CD4-positive, alpha-beta T cell treated with Interleukin-6 at 100 ng/mL for 8 hours (primary cell): Measurements from ENCODE around the gene RPS6KA2.

Experiments used
- DNase-seq: peaks from one replicate; pipeline ENCODE4 v3.0.0-alpha.2; 2020; ENCODE audit warnings: mixed read lengths, low spot score

The RPS6KA2 gene

DNA sequence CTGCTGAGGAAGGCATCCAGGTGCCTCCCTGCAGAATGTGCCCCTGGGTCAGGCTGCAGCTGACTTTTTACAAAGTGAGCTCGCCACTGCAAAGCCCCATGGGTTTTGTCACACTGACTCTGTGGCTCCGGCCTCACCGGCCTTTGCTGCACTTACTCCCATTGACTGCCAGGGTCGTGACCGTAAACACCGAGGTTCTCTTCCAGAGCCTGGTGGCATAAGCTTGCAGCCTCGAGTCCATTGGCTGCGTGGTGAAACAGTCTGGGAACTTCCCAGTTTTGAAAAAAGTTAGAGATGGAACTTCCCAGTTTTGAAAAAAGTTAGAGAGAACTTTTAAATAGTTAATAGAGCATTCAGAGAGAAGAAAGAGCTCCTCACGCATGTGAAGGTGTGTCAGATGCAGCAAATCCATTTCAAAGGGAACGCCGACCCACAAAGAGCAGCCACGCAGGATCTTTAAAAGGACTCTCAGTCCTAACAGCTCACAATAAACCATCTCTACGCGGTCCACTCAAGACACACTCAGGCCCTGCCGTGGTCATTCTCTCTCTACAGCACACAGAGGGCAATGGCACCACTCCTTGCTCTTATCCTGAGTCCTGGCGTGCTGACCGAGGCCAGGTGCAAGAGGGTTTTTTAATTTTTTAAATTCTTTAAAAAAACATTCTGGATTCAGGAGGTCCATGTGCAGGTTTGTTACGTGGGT lies 53.4 kb downstream of the RPS6KA2 start:
- DNase-seq = no peak

- no peak for DNase-seq
Measured at GRCh38 chr6:166572370-166573261, 54.4 kb downstream of the RPS6KA2 start.

DNA sequence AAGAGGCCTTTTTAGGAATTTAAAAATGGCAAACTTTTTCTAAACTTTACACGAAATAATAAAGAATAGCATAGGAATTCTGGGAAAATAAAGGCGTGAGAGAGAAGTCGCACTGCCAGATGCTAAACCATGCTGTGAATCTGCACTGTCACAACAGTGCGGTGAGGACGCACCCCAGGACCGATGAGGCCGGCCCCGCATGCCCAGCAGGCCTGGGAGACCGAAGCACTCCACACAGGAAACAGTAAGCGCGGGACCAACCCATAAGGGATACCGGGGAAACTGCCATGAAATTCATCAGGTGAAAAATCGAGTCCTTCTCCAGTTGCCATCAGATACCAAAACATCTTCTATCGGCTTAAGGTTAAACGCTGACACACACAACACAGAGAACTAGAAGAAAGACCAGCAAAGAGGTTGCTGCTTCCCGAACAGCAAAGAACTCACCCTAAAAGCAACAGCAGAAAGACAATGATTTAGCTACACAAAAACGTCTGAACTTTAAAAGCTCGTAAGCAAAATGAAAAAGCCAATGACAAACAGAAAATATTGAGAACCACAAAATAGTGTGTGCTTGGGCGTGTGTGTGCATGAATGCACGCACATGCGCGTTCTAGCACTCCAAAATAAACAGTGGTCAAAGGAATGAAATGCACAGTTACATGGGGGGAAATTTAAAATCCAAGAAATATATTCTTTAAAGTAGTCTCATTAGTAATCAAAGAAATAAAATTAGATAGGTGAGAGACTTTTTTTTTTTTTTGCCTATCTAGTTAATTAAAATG lies 55.9 kb downstream of the RPS6KA2 start:
- no peak for DNase-seq

GRCh38 chr6:166569206-166569605 lies 57.8 kb downstream of the RPS6KA2 start:
- DNase-seq = no peak

DNA sequence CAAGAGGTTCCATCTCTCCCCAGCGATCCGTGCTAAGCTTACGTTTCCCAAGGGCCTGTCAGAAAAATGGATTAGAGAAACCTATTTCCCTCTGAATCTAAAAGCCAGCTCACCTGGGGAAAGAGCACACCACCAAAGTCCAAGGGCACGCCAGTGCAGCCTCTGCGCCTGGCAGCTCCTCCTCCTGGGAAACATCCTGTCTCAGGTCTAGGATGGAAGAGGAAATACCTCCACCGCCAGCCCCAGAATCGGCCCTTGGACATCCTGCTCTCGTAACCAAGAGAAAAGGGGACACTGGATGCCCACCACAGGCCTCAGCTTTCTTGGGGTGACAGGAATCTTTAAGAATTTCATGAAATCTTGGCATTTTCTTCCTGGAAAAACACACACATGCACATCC lies 59.2 kb downstream of the RPS6KA2 start:
- DNase-seq = no peak

GRCh38 chr6:166567107-166567506 lies 59.9 kb downstream of the RPS6KA2 start:
- no peak for DNase-seq

DNA sequence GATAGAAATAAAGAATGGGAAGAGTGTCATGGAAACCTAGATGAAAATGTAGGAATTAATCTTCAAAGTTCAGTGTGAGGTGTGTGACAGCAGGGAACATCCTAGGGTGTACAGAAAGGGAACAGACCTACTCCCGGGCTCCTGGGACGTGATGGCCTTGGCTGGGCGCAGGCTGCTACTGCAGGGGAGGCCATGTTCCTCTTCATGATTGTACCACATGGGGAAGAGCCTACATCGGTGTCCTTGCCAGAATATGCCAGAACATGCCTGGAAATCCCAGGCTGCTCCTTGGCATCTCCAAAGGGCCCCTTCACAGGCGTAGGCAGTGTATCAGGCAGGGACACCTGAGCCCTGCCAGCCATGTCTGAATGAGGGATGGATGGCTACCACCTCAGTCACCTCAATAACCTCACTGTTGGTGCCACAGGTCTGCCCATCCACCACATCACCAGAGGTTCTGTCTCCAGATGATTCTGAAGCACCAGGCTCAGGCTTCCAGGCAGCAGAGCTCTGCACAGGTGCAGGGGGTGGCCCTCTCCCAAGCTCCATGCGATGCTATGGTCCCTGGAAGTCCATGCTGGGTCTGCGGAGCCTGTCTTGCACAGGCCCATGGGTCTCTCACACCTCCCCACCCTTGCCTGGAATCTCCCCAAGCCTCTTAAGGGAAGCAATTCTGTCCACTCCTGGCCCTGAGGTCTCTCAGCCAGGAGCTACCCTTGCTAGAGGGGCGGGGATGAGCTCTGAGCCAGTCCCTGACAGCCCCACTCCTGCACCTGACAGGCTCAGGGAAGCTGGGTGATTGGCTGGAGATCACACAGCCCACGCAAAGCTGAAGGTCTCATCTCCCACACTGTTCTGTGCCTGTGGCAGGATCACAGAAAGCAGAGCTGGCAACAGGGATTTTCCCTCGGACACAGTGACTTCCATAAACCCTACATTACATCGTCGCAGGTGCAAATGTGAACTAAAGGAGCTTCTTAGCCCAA lies 60.7 kb downstream of the RPS6KA2 start:
- DNase-seq = no peak

DNA sequence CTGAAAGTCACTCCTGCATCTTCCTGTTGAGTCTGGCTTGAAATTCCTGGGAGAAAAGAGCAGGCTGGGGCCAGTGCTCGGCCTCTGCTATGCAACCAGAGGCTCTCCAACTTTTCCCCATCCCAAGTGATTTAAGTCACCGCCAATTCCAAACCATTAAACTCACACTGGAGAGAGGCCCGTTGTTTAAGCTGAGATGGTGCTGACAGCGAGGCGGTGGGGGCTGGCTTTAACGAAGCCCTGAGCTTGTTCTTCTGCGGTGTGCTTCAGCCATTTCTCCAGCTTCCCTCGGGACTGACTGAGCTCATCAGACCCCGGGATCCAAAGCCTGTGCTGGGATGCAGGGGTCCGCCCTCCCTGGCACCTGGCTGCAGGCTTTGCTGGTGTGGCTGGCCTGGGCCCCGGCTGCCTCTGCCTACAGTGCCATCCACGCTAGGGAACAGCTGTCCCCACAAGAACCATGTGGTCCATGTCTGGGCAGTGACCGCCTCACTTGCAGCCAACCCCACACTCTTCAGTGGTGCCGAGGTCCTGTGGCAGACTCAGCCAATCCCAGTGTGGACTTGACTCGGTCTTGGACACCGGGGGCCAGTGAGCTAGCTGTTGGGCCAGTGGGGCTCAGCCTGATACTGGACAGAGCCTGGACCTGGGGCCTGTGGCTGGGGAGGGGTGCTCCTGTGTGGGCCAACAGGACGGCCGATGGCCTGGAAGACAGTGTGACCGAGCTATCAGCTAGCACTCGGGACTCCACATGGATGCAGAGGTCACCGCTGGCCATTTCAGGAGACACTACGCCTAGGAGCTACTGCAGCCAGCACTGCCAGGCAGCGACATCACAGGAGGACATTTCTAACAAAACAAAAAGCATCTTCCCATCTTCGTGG lies 61.7 kb downstream of the RPS6KA2 start:
- no peak for DNase-seq

GRCh38 chr6:166563805-166564204 lies 63.2 kb downstream of the RPS6KA2 start:
- DNase-seq = no peak

GRCh38 chr6:166563200-166563599 lies 63.9 kb downstream of the RPS6KA2 start:
- no peak for DNase-seq

GRCh38 chr6:166562726-166563125 lies 64.3 kb downstream of the RPS6KA2 start:
- DNase-seq = no peak

- DNase-seq = no peak
Measured at GRCh38 chr6:166561771-166562359, 65.2 kb downstream of the RPS6KA2 start.

GRCh38 chr6:166560222-166560621 lies 66.8 kb downstream of the RPS6KA2 start:
- DNase-seq = no peak

- DNase-seq = no peak
Measured at GRCh38 chr6:166559662-166560061, 67.4 kb downstream of the RPS6KA2 start.

- DNase-seq = no peak
Measured at GRCh38 chr6:166559211-166559610, 67.8 kb downstream of the RPS6KA2 start.

- no peak for DNase-seq
Measured at GRCh38 chr6:166558156-166559005, 68.7 kb downstream of the RPS6KA2 start.

DNA sequence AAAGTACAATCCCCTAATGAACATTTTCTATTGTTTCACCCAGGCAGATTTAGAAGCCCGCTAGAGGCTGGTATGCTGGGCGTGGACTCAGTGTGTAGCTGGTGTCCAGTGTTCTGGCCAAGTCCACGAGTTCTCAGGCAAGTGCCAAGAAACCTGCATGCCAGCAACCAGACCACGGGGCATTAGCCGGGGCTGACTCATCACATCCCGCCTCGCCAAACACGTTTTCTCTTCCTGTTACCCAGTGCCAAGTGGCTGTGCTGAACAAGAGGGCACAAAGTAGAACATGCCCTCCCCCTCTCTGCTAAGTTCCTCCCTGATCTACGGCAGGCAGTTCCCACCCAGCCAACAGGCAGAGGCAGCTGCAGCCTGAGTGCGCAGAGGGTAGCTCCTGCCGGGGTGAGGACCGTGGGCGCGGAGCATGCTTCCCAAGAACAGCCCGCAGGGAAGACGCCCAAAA lies 70.2 kb downstream of the RPS6KA2 start:
- no peak for DNase-seq

DNA sequence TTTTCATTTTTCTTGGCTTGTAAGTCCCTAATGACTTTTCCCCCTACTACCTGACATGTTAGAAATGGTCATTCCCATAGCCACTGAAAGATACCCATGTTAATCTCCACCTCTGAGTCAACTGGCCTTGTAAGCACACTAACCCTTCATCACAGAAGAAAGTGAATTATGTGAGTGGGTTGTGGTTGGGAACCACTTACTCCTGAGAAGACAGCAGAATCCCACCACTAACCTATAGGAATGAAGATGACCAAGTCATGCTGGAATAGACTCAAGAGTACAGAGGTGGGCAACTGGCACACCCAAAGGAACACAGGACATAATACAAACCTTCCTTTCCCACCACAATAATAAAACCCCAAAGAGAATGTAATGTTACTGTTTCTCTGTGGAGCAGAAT lies 70.7 kb downstream of the RPS6KA2 start:
- DNase-seq = no peak

- no peak for DNase-seq
Measured at GRCh38 chr6:166555086-166555485, 72.0 kb downstream of the RPS6KA2 start.
